ENCODE measurements around the gene CNFN.

The CNFN gene

DNA sequence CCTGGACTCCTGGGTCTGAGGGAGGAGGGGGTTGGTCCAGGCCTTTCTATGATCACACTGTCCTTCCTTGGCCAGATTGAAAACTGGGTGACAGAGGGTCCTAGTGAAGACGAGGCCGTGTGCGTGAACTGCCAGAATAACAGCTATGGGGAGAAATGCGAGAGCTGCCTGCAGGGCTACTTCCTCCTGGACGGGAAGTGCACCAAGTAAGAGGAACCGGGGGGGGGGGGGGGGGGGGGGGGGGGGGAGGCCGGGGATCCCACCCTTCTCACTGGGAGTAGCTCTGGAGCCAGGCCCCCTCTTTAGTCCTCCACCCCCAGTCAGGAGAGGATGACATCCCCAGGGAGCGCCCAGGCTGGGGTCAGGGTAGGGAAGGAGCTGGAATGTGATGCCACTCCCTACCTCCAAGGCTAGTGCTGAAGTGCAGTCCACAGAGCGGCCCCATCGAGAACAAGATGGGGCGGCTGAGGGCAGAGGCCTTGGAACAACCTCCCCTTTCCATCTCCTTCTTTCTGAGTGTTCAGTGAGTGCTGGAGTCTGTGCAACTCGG, 19.4 kb downstream of the CNFN start:
- no peak for DNase-seq

GRCh38 chr19:42370068-42370520, 20.0 kb downstream of the CNFN start:
- no peak for DNase-seq

DNA sequence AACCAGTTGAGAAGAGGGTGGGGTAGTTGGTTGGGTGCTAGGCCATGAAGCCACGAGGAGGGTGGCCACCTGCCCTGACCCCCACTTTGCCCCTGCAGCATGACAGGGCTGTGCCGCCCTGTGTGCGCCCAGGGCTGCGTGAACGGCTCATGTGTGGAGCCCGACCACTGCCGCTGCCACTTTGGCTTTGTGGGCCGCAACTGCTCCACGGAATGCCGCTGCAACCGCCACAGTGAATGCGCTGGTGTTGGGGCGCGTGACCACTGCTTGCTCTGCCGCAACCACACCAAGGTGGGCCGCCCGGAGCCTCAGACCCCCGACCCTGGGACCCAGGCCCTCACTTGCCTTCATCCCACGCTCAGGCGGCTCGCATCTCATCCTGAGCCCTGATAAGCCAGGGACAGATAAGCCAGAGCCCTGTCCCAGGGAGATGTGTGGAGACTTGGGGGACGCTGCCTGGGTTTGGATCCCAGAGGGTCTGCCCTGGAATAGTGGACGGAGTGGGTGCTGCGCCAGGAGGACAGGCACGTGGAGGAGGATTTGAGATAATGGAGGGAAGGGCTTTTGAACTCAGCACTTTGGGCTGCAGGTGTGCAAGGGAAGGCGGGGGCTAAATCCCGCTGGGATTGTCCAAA, 20.5 kb downstream of the CNFN start:
- DNase-seq, result no peak

GRCh38 chr19:42368765-42369164, 21.3 kb downstream of the CNFN start:
- no peak for DNase-seq

DNA sequence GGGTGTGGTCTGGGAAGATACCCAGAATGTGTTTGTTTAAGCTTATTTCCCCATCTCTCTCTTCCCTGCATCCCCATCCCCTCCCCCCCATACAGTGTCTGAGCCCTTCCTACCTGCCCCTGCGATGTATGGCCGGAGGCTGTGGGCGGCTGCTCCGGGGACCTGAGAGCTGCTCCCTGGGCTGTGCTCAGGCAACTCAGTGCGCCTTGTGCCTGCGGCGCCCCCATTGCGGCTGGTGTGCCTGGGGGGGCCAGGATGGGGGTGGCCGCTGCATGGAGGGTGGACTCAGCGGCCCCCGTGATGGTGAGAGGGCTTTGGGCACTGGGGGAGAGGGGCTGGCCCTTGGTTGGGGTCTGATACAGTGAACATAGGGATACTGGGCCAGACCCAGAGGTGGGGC, 21.7 kb downstream of the CNFN start:
- DNase-seq, result no peak

GRCh38 chr19:42367929-42368328, 22.2 kb downstream of the CNFN start:
- DNase-seq, result no peak

- DNase-seq, result no peak
Observed at GRCh38 chr19:42366673-42367072, 23.4 kb downstream of the CNFN start.

DNA sequence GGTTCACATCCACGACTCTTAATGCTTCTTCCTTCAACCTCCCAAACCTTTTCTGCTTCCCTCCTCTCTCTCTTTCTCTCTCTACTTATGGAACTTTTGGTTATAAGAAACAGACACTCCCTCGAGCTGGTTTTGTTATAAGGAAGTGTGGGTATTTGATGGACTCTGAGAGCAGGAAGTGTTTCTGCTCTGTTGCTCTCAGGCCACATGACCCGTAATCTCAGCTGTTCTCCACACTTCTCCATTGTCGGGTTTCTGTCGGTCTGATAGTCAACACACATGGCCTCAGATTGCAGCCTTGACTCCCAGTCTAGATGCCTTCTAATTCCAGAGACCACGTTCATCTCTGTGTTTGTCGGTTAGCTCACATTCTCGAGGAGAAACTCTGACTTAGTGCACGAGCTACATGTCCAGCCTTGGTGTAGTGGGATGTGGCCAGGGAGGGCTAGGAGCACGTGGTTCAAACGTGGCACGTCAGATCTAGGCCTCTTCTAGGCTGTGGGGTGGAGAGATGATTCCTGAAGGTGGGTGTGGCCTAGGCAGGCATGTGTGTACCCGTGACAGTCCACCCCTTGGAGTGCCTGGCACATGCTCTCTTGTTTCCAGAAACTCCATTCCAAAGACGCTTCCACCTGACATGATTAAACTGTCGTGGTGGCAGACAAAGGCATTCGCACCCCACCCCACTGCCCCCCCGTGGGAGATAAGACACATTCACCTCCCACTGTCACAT, 26.3 kb downstream of the CNFN start:
- DNase-seq, result no peak

- DNase-seq, result no peak
Observed at GRCh38 chr19:42362891-42363440, 27.1 kb downstream of the CNFN start.

- DNase-seq, result no peak
Observed at GRCh38 chr19:42362342-42362741, 27.8 kb downstream of the CNFN start.

DNA sequence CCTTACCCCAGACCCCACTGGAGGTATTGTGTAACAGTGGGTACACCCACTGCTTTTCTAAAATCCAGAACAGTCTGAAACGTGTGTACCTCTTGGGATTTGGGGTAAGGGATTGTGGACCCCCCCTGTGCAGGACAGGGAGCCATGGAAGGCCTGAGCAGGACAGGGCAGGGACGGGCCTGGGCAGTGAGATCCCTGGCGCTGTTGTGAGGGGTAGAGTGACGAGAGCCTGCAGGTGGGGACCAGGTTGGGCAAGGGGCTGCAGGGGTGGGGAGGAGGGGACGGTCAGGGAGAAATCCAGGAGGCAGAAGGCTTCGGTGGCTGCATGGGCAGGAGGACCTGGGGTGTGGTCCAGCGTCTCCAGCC, 28.6 kb downstream of the CNFN start:
- no peak for DNase-seq

GRCh38 chr19:42360787-42361544, 29.1 kb downstream of the CNFN start:
- no peak for DNase-seq

- DNase-seq, result no peak
Observed at GRCh38 chr19:42357290-42357689, 32.8 kb downstream of the CNFN start.

DNA sequence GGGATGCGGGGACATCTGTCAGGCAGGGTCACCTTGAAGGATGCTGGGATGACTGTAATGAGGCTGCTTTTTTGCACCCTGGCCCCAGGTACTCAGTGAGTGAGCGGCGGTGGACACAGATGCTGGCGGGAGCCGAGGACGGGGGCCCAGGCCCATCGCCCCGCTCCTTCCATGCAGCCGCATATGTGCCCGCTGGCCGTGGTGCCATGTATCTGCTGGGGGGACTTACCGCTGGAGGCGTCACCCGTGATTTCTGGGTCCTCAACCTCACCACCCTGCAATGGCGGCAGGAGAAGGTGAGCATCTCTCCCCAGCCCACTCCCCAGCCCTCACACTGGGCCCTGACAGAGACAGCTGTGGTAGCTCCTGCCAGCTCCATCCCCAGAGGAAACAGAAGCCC, 33.4 kb downstream of the CNFN start:
- DNase-seq, result no peak

DNA sequence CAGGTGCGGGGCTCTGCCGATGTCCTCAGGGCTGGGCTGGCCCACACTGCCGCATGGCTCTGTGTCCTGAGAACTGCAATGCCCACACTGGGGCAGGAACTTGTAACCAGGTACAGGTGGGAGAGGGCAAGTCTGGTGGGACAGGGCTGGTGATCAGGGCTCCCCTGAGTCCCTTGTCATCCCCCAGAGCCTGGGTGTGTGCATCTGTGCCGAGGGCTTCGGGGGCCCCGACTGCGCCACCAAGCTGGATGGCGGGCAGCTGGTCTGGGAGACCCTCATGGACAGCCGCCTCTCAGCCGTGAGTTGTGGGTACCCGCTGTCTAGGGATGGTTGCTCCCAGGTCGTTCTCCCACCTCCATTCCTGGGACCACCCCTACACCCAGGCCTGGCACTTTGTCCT, 34.2 kb downstream of the CNFN start:
- DNase-seq, result no peak

- no peak for DNase-seq
Observed at GRCh38 chr19:42353341-42354015, 36.6 kb downstream of the CNFN start.

- DNase-seq, result no peak
Observed at GRCh38 chr19:42352301-42353259, 37.5 kb downstream of the CNFN start.

DNA sequence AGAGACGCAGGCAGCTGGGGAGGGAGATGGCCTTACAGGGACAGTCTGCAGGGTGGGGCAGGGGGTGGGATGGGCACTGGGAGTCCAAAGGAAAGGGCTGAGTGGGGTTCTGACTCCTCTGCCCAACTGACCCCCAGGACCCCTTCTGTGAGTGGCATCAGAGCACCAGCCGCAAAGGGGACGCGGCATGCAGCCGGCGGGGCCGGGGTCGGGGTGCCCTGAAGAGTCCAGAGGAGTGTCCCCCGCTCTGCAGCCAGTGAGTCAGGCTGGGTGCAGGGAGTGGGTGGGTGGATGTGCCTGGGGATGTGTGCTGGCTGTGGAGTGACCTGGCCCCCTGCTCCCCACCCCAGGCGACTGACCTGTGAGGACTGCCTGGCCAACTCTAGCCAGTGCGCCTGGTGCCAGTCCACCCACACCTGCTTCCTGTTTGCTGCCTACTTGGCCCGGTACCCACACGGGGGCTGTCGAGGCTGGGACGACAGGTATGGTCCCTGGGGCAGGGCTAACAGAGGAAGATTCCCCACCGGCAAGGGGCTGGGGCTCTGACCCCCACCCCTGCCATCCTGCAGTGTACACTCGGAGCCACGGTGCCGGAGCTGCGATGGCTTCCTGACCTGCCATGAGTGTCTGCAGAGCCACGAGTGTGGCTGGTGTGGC, 38.9 kb downstream of the CNFN start:
- DNase-seq, result no peak

- DNase-seq, result no peak
Observed at GRCh38 chr19:42350417-42350816, 39.7 kb downstream of the CNFN start.

GRCh38 chr19:42349378-42350107, 40.6 kb downstream of the CNFN start:
- DNase-seq, result no peak

Measured in effector CD4-positive, alpha-beta T cell (primary cell).